Testis (tissue), 3 donors: ENCODE data around the gene PAFAH1B1. TPM values are rescaled to one million over a fixed set of nuclear protein-coding genes. Genes with fewer than 3 reads are reported as not detected.

Source experiments
- DNase-seq: peaks from one replicate; pipeline ENCODE4 v3.0.0-alpha.2; 2019
- H3K27ac ChIP-seq, 2 donors: fragments of 200-600 bp; sonication (generic); one replicate each; pipeline ENCODE4 v1.5.1; 2019
- H3K27me3 ChIP-seq: fragments of 200-600 bp; sonication (generic); one replicate; pipeline ENCODE4 v1.5.1; 2019
- H3K36me3 ChIP-seq: fragments of 200-600 bp; sonication (generic); one replicate; pipeline ENCODE4 v1.5.1; 2017; ENCODE audit warnings: low read depth; ENCODE audit errors: missing control alignments
- H3K4me1 ChIP-seq: fragments of 200-600 bp; sonication (generic); one replicate; pipeline ENCODE4 v1.5.1; 2019
- H3K4me3 ChIP-seq, 2 donors: fragments of 200-600 bp; sonication (generic); one replicate each; pipeline ENCODE4 v1.5.1; 2017 to 2019
- H3K9me3 ChIP-seq: fragments of 200-600 bp; sonication (generic); one replicate; pipeline ENCODE4 v1.5.1; 2017
- CTCF ChIP-seq, 3 experiments: fragments of 450-650 bp in 2 of 3; fragments of 200-600 bp in 1 of 3; sonication (generic) in 1 of 3; IDR thresholded peaks; one replicate each; pipeline ENCODE4 v1.5.1; 2016 to 2019; ENCODE audit warnings: antibody characterized with exemption in 3 of 3, mild to moderate bottlenecking in 2 of 3, moderate library complexity in 1 of 3
- POLR2A ChIP-seq: fragments of 450-650 bp; IDR thresholded peaks from one replicate; pipeline ENCODE4 v1.6.1; 2017; ENCODE audit warnings: antibody characterized with exemption, mild to moderate bottlenecking, moderate library complexity
- WGBS, 2 donors: methylation state at CpG; one replicate each; pipeline ENCODE4 v1.1.5; 2018; 5-methylcytosine and 5-hydroxymethylcytosine counted together
- intact Hi-C: fragments of 100-400 bp; cut with DNase I; formaldehyde crosslinking; loops from one replicate; pipeline ENCODE4 v1.15.1; 2023; ENCODE audit warnings: low total_unique reads
- polyA plus RNA-seq: library from polyadenylated mRNA; stranded (reverse); fragments of 350-450 nt; fragmentation: Illumina TruSeq; extraction: RNeasy Lipid Tissue Mini Kit (QIAGEN cat#74804); gene quantifications from one replicate; pipeline ENCODE4 v1.2.3, GENCODE V29; 2014; ENCODE audit warnings: low read depth, low replicate concordance; ENCODE audit not compliant: insufficient read depth
- total RNA-seq, 2 donors: library from RNA; depleted of rRNA; stranded (reverse); fragments of >200 nt; gene quantifications; one replicate each; pipeline ENCODE4 v1.2.3, GENCODE V29; 2016

Gene PAFAH1B1
- total and polyA plus RNA-seq, 3 donors from 2014 or later = 157 to 597 (median 225) TPM

GRCh38 chr17:2580151-2580550 lies 13.3 kb upstream of the PAFAH1B1 start:
- TF ChIP-seq CTCF (IDR thresholded peaks at IDR 0.05) (no peak), POLR2A (no peak)
- Histone ChIP-seq H3K4me1 (no peaks in the 10 kb centered on the region), H3K4me3 (no peak overlapping the region), H3K27me3 (no peaks in the 10 kb centered on the region), H3K36me3 (no peaks in the 10 kb centered on the region), H3K9me3 (no peaks in the 10 kb centered on the region), H3K27ac (no peak overlapping the region)
- DNase-seq = no peak
- intact Hi-C loops = no loop called here
- 52 to 53% methylated on average over 4 of the region's 4 CpGs for WGBS, 2 donors

- H3K4me3 ChIP-seq = no peak overlapping the region
- WGBS, 2 donors = 66 to 68% methylated on average over 5 of the region's 5 CpGs
Measured at GRCh38 chr17:2580661-2581060, 12.8 kb upstream of the PAFAH1B1 start.

GRCh38 chr17:2582493-2582892 lies 11.0 kb upstream of the PAFAH1B1 start:
- intact Hi-C loops = no loop called here
- no peak overlapping the region for H3K27ac ChIP-seq
- H3K27me3 ChIP-seq = no peaks in the 10 kb centered on the region
- H3K9me3 ChIP-seq = no peaks in the 10 kb centered on the region
- H3K36me3 ChIP-seq = no peaks in the 10 kb centered on the region
- H3K4me1 ChIP-seq = no peaks in the 10 kb centered on the region
- no peak overlapping the region for H3K4me3 ChIP-seq
- TF ChIP-seq POLR2A (no peak), CTCF (IDR thresholded peaks at IDR 0.05) (no peak)
- 93 to 96% methylated on average over 18 of the region's 18 CpGs for WGBS, 2 donors
- no peak for DNase-seq

More at GRCh38 chr17:2580661-2581060, 12.8 kb upstream of the PAFAH1B1 start:
- intact Hi-C loops = no loop called here
- Histone ChIP-seq H3K9me3 (no peaks in the 10 kb centered on the region), H3K4me1 (no peaks in the 10 kb centered on the region), H3K27ac (no peak overlapping the region), H3K27me3 (no peaks in the 10 kb centered on the region), H3K36me3 (no peaks in the 10 kb centered on the region)
- no peak for DNase-seq
- TF ChIP-seq POLR2A (no peak), CTCF (IDR thresholded peaks at IDR 0.05) (no peak)

GRCh38 chr17:2591040-2591640 lies 2.3 kb upstream of the PAFAH1B1 start:
- no peaks in the 10 kb centered on the region for H3K36me3 ChIP-seq
- no peaks in the 10 kb centered on the region for H3K9me3 ChIP-seq
- 87 to 94% methylated on average over 16 of the region's 16 CpGs for WGBS, 2 donors
- TF ChIP-seq CTCF (IDR thresholded peaks at IDR 0.05) = no peak
- no peak for TF ChIP-seq POLR2A
- H3K4me1 ChIP-seq = peaks cover 10% of the 10 kb centered on the region
- no peaks in the 10 kb centered on the region for H3K27me3 ChIP-seq
- no peak overlapping the region for H3K4me3 ChIP-seq
- no peak for DNase-seq
- H3K27ac ChIP-seq = no peak overlapping the region
- intact Hi-C loops = no loop called here
